IPS-20b (cell line): Measurements from ENCODE around the gene FLT1.

Experiments
- H3K27ac ChIP-seq: one replicate; pipeline ENCODE4 v1.5.1; 2013; ENCODE audit warnings: low read length
- H3K27me3 ChIP-seq: 2 replicates; pipeline ENCODE4 v1.6.1; 2013; ENCODE audit warnings: mild to moderate bottlenecking, low read length, inconsistent platforms; ENCODE audit not compliant: insufficient read depth
- H3K36me3 ChIP-seq: 2 replicates; pipeline ENCODE4 v1.6.1; 2013; ENCODE audit warnings: low read depth, mild to moderate bottlenecking, inconsistent platforms, low read length, moderate library complexity; ENCODE audit not compliant: insufficient read depth
- H3K4me1 ChIP-seq: 2 replicates; pipeline ENCODE4 v1.6.1; 2013; ENCODE audit warnings: mild to moderate bottlenecking, control low read depth, inconsistent platforms, low read length, moderate library complexity; ENCODE audit not compliant: insufficient read depth
- H3K4me3 ChIP-seq: 2 replicates; pipeline ENCODE4 v1.5.1; 2013; ENCODE audit warnings: mild to moderate bottlenecking, low read length, inconsistent platforms
- H3K9ac ChIP-seq: 2 replicates; pipeline ENCODE4 v1.6.1; 2013; ENCODE audit warnings: low read depth, mild to moderate bottlenecking, inconsistent platforms, low read length, moderate library complexity
- H3K9me3 ChIP-seq: 2 replicates; pipeline ENCODE4 v1.6.1; 2013; ENCODE audit warnings: mild to moderate bottlenecking, low read depth, low read length, inconsistent platforms; ENCODE audit not compliant: insufficient read depth

The FLT1 gene

DNA sequence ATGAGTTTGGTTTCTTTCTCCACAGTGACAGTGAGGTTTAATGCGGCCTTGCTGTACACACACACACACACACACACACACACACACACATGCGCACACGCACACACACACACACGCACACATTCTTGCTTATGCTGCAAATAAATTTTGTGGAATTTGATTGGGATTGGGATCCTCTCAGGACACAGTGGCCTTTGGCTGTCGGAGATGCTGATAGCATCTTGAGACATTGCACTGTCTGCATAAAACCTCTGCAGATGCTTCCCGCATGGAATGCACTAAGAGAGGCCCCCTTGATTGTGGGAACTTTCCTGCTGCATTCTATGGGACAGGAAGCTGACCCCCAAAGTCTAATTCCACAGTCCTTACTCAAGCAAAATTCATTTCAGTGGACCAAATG, 145.6 kb downstream of the FLT1 start:
- no peaks in the 10 kb centered on the region for H3K9me3 ChIP-seq
- H3K9ac ChIP-seq: no peak overlapping the region
- H3K27ac ChIP-seq: no peak overlapping the region
- H3K4me1 ChIP-seq: peaks cover 12% of the 10 kb centered on the region; the same call in 1 of the 2 replicates
- H3K4me3 ChIP-seq: no peak overlapping the region
- peaks cover 21% of the 10 kb centered on the region; the same call in 1 of the 2 replicates for H3K36me3 ChIP-seq
- no peaks in the 10 kb centered on the region for H3K27me3 ChIP-seq

DNA sequence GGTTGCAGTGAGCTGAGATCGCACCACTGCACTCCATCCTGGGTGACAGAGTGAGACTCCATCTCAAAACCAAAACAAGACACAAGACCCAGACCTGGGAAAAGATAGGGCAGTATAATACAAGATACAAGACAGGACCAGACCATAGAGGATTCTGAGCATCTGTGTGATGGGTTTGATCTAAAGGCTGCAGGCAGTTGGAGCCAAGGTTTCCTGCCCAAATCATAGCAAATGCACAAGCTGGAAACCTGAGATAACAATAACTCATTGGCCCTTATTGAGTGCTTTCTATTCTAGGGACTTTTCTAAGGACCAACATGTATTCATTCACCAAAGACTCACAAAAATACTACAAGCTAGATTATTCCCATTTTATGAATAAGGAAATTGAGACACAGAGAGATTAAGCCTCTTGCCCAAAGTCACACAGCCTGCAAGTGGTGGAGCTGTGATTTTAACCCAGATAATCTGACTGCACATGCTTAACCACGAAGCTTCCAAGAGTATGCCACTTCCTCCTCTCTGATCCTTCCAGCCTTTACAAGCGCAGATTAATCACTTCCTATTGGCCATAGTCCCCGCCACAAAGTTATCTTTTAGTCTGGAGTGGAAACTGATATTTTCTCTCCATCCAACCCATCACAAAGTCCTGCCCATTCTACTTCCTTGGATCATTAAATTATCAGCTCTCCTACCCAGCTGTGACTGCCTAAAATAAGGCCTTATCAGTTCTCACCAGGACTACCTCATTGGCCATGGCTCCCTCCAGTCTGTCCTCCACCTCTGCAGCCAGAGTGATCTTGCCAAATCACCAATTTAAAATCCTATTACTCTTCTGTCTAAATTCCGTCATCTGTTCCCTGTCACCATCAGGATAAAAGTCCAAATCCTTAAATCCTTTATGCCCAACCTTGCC, 147.2 kb downstream of the FLT1 start:
- H3K4me3 ChIP-seq: no peak overlapping the region
- H3K4me1 ChIP-seq: peaks cover 12% of the 10 kb centered on the region; the same call in 1 of the 2 replicates
- H3K9ac ChIP-seq: no peak overlapping the region
- H3K36me3 ChIP-seq: peaks cover 22% of the 10 kb centered on the region; the same call in 1 of the 2 replicates
- H3K27ac ChIP-seq: no peak overlapping the region
- no peaks in the 10 kb centered on the region for H3K27me3 ChIP-seq
- no peaks in the 10 kb centered on the region for H3K9me3 ChIP-seq

DNA sequence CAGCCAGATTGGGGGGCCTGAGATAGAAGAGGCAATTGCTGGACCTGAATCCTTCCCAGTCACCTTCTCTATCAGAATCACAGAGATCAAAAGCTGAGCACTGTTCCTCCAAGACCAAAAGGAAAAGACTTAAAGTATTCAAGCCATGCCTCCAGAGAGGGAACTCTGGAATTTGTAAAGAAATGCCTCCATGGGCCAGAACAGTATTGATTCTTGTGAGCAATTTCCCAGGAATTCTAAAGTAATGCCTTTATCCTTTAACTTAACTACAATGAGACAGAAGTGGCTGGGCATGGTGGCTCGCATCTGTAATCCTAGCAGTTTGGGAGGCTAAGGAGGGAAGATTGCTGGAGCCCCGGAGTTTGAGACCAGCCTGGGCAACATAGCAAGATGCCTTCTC, 148.8 kb downstream of the FLT1 start:
- Histone ChIP-seq H3K27me3 (no peaks in the 10 kb centered on the region), H3K9me3 (no peaks in the 10 kb centered on the region), H3K9ac (no peak overlapping the region), H3K27ac (no peak overlapping the region), H3K4me1 (peaks cover 6% of the 10 kb centered on the region; the same call in 1 of the 2 replicates), H3K4me3 (no peak overlapping the region), H3K36me3 (peaks cover 22% of the 10 kb centered on the region; the same call in 1 of the 2 replicates)

DNA sequence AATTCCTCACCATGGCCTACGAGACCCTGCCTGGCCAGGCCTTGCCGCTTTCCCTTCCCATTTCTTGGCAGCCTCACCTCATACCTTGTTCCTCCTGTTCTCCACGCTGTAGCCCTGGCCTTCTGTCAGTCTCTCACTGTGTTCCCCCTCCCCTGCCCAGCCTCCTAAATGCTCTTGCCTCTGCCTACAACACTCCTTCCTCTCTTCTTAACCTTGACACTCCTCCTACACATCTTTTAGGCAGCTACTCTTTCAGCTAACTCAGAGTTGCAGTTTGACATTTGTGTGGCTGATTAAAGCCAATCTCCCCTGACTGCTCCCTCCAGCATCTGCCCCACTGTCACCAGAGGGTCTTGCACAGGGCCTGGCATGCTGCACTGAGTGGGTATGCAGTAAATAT, 150.8 kb downstream of the FLT1 start:
- H3K9me3 ChIP-seq: no peaks in the 10 kb centered on the region
- H3K27ac ChIP-seq: no peak overlapping the region
- no peak overlapping the region for H3K9ac ChIP-seq
- peaks cover 20% of the 10 kb centered on the region; the same call in 1 of the 2 replicates for H3K36me3 ChIP-seq
- peaks cover 2% of the 10 kb centered on the region; the same call in 1 of the 2 replicates for H3K4me1 ChIP-seq
- no peak overlapping the region for H3K4me3 ChIP-seq
- H3K27me3 ChIP-seq: no peaks in the 10 kb centered on the region

DNA sequence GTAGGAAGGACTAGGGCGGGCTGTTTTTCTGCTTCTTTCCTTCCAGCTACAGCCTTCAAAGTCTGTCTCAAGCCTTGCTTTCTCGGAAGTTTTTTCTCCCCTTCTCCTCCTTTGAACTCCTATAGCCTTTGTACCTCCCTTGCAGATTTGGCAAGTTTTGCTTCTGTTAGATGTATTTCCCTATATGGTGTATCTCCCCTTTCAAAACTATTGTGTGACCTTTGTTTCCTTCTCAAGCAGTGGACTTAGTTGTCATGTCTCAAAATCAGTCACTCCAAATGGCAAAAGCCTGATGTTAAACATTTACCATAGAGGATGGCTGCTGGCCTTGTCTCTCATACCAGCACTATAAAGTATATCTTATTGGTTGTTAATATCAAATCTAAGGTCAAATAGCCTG, 152.7 kb downstream of the FLT1 start:
- Histone ChIP-seq H3K4me1 (peaks cover 2% of the 10 kb centered on the region; the same call in 1 of the 2 replicates), H3K9ac (no peak overlapping the region), H3K9me3 (no peaks in the 10 kb centered on the region), H3K27ac (no peak overlapping the region), H3K36me3 (peaks cover 35% of the 10 kb centered on the region), H3K4me3 (no peak overlapping the region), H3K27me3 (no peaks in the 10 kb centered on the region)

DNA sequence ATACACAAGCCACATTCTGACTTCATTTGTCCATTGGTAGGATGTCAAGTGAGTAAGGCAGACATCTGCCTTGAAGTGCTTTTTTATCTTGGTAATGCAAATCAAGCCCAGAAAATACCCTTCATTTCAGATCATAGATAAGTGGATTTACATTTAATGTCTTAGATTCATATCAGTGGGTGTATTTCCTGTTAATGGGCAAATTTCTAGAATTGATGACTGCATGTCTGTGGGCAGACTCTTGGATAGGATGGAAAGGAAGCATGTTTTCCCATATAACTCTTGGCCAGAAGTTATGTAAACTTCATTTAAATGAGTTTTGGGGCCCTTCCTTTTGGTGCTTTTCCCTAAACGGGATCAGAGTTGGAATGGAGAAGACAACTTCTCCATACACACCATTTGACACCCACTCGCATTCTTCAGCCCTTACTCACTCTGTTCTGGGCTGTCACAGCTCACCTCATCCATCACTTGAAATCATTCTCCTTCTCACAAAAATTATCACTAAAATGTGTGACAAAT, 154.6 kb downstream of the FLT1 start:
- no peak overlapping the region for H3K4me3 ChIP-seq
- no peaks in the 10 kb centered on the region for H3K27me3 ChIP-seq
- no peaks in the 10 kb centered on the region for H3K9me3 ChIP-seq
- no peaks in the 10 kb centered on the region; the same call in 1 of the 2 replicates for H3K4me1 ChIP-seq
- peaks cover 45% of the 10 kb centered on the region for H3K36me3 ChIP-seq
- H3K27ac ChIP-seq: no peak overlapping the region
- H3K9ac ChIP-seq: no peak overlapping the region

DNA sequence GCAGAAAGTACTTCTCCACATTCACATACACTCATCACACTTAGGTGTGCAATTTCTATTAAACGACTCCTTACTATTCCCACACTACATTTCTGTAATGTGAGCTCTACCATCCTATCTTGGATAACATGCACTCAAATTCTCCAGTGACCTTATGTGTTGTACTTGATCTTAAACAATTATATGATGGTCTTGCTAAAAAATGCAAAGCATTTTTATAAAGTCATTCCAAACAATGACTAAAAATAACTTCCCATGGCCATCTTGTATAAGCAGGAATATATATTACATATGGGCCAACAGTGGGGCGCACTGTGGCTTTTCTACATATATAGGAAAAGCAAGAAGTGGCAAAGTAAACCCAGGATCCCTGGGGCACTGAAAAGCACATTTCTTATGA, 155.5 kb downstream of the FLT1 start:
- Histone ChIP-seq H3K9ac (no peak overlapping the region), H3K27ac (no peak overlapping the region), H3K36me3 (peaks cover 45% of the 10 kb centered on the region), H3K4me1 (no peaks in the 10 kb centered on the region), H3K4me3 (no peak overlapping the region), H3K9me3 (no peaks in the 10 kb centered on the region), H3K27me3 (no peaks in the 10 kb centered on the region)

DNA sequence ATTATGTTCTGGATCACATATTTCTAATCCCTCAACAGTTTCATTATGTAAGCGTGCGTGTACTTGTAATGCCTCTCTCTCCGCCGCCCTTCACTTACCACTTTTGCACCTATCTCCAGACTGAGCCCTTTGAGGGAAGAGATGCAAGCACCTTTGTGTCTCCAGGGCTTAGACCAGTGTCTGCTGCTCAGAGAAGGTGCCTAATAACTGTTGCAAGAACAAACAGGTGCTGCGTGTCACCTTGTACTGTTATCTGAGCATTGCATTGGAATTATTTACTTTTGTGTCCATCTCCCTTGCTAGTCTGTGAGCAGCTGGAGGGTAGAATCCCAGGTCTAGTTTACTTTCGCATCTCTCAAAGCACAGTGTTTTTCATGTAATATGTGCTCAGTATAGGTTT, 156.2 kb downstream of the FLT1 start:
- Histone ChIP-seq H3K9me3 (no peaks in the 10 kb centered on the region), H3K4me3 (no peak overlapping the region), H3K36me3 (peaks cover 50% of the 10 kb centered on the region), H3K9ac (no peak overlapping the region), H3K27me3 (no peaks in the 10 kb centered on the region), H3K4me1 (no peaks in the 10 kb centered on the region), H3K27ac (no peak overlapping the region)

DNA sequence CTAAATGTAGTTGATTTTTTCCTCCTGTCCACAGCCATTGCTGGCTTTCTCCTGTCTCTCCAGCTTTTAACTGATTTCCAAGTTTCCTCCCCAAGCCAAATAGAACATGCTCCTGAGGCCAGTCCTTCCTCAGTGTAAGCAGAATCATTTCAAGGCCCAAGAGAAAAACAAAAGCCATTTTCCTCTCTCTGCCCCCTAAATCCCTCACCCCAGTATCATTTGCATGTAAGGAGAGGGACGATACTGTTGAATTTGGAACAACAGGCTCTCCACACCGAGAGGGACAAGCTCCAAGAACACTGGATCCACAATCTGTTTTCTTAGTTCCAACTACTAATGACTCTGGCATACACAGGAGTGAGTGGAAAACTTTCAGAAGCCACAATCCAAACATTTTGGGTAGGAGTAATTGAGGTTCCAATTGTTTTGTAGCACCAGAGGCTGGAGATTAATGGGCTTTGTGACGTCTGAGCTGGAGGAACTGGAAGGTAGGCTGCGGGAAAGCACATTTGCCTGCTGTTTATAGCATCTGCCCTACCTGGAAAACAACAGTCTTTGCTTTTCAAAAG, 156.8 kb downstream of the FLT1 start:
- Histone ChIP-seq H3K4me1 (no peaks in the 10 kb centered on the region), H3K27ac (no peak overlapping the region), H3K9me3 (no peaks in the 10 kb centered on the region), H3K36me3 (peaks cover 56% of the 10 kb centered on the region), H3K27me3 (no peaks in the 10 kb centered on the region), H3K9ac (no peak overlapping the region), H3K4me3 (no peak overlapping the region)

DNA sequence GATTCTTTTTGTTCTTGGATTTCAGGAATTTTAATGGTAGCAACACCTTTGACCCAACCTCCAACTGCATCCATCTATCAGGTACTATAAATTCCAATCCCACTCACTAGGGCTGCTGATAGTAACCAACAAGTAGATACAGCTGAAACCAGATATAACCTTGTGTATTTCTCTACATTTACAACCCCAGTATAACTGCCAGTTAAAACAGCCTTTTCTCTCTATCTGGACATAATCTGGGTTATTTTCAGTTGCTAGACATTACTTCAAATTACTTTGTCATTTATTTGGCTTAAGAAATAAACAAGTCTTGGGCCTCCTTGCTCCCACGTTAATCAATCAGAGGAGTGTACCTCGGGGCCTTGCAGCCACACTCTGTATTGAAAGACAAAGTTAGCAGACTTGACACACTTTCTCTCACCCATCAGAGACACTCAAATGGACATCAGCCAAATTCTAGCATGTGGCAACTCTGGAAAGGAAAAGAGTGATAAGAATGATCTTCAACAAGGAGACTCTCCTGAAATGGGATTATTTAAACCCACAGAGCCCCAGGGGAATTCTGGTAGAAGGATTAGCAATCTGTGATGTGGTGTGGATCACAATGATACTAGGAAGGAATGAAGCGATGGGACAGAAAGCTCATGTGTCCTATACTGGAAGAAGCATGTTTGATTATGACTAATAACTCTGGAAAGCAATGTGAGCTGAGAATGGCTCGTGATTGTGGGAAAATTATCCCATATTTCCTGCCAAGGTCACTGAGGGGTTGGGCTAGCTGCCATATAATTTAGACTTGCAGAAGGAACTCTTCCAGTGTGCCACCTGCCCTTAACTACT, 157.5 kb downstream of the FLT1 start:
- no peaks in the 10 kb centered on the region for H3K27me3 ChIP-seq
- H3K4me3 ChIP-seq: no peak overlapping the region
- peaks cover 63% of the 10 kb centered on the region for H3K36me3 ChIP-seq
- no peak overlapping the region for H3K27ac ChIP-seq
- H3K9ac ChIP-seq: no peak overlapping the region
- no peaks in the 10 kb centered on the region for H3K4me1 ChIP-seq
- no peaks in the 10 kb centered on the region for H3K9me3 ChIP-seq

DNA sequence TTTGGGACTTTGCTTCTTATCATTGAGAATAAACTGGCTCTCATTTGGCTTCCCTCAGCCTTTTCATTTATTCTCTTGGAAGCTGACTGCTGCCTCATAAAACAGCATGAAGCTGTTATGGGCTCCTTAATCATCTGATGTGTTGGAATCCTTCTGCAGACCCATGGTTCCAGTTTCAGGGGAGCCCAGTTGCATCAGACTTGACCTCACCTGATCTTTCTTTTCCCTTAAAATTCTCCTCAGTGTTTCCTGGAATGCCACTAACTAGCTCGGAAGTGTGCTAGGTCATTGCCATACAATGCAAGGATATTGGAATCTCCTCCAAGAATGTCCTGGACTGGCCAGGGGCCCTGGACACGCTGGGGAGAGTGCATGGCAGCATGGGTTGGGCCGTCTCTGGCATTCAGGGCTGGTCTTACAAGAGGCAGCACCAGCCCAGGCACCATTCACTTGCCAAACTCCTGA, 158.7 kb downstream of the FLT1 start:
- Histone ChIP-seq H3K9ac (no peak overlapping the region), H3K27ac (no peak overlapping the region), H3K36me3 (peaks cover 69% of the 10 kb centered on the region), H3K4me3 (no peak overlapping the region), H3K4me1 (no peaks in the 10 kb centered on the region), H3K27me3 (no peaks in the 10 kb centered on the region), H3K9me3 (no peaks in the 10 kb centered on the region)
